GM20431 (cell line): ENCODE measurements around the gene OPRM1.
"Not testable (repeated sequence)": the region's sequence is repeated elsewhere in the genome, so short reads cannot be mapped to it uniquely, and the experiment has no call there.

Experiments used
- in situ Hi-C: fragments of 300-500 bp; cut with MseI, MboI; formaldehyde crosslinking; loops from one replicate; pipeline ENCODE4 v1.15.0; 2020; ENCODE audit warnings: low sequenced_read_pairs; ENCODE audit not compliant: unreplicated experiment

The OPRM1 gene

DNA sequence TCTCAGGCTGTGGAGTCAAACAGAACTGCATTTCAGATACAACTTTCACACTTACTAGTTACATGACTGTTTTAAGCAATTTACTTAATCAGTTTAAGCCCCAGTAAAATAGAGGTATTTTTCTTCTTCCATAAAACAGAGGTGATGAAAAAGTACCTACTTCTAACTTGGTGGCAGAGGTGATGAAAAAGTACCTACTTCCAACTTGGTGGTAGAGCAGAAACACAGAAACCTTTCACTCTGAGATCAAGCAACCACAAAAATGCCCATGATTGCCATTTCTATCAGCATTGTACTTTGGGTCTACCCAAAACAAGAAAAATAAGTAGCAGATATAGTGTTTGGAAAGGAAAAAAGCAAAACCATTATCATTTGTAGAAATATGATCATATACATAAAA, 148.7 kb downstream of the OPRM1 start:
- in situ Hi-C loops: no loop called here

DNA sequence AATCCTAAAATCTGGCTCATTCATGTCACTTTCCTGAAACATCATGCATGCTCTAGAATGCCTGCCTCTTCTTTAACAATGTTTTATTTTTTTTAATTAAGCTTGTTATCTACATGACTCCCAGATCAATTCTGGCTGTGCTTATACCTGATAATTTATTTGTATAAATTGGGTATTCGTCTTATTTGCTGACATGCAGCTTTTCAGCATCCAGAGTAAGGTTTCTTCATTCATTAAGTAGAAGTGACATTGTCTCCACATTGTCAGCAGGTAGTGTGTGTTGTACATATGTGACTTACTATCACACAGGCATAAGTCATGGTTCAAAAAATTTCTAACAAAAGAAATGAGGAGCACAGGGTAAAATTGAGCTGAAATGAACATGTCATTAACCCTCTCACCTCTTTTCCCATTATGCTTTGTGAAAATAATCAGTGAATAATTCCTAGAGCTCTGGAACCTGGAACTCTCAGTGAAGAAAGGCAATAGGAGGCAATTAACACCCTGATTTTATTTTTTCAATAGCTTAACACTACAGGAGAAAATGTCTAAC, 157.4 kb downstream of the OPRM1 start:
- in situ Hi-C loops: no loop called here

DNA sequence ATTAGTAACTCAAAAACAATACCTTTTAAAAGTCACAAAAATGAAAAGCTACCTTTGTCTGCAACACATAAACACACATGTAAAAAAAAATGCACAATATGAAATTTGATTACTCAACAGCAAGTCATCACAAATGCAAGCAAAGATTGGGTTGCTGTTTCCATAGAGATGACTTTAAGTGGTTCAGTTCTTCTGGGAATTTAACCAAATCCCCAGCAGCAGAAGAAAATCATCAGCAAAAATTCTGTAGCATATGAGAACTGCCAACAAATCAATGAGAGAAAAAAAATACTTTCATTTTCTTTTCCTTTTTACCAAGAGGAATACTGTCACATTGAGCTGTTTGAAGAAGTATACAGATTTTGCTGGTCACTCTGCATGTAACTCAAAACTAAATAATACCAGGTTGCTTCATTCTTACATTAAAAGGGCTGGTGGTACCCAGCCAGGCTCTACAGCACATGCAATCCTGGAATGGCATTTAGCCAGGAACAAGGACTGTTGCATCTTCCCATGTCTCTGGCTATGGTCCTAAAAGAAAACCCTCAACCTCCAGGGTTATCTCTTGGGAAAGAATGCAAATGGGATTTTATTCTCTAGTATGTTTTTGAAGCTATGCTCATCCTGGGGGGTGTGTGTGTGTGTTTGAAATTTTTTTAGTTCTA, 158.3 kb downstream of the OPRM1 start:
- in situ Hi-C loops: no loop called here

DNA sequence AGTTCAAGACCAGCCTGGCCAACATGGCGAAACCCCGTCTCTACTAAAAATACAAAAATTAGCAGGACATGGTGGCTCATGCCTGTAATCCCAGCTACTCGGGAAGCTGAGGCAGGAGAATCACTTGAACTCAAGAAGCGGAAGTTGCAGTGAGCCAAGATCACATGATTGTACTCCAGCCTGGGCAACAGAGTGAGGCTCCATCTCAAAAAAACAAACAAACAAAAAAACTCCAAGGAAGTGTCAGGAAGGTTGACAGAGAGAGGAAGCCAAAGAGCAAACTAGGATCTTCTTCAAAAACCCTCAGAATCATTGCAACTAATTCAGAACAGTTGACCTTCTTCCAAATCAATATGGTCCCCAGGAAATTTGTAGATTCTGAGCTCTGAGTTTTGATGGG, 162.6 kb downstream of the OPRM1 start:
- in situ Hi-C loops: not testable (repeated sequence)

DNA sequence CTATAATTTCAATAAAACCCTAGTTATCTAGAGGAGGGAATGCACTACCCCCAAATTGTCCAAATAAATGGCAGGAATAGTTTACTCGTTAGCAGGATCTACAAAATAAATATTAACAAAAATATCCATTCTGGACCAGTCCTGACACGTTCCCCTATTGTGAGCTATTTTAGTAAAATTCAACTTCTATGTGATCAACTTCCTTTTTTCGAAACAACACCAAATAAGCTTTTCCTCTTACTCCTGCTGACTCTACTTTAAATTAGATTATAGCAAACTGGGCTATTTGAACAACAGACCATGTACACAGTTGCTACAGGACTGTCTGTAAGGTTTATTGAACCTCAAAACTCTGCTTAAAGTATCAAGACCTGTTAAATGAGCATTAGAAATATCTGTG, 163.3 kb downstream of the OPRM1 start:
- in situ Hi-C loops: no loop called here

DNA sequence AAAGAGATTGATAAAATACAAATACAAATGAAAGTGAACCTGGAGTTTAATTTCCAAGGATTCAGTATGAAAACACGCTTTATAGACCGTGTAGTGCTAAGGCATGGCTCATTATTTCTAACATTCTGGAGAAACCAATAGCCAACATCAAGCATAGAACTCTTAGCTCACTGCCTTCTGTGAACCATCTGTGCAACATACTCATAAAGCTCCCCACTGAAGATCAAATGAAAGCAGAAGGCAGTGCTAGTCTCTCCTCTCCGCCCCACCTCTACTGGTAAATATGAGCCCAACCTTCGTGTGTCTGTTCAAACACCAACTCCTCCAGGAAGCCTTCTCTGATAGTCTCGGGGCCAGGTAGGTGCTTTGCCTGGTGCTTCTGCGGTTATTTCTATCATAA, 163.9 kb downstream of the OPRM1 start:
- in situ Hi-C loops: no loop called here

DNA sequence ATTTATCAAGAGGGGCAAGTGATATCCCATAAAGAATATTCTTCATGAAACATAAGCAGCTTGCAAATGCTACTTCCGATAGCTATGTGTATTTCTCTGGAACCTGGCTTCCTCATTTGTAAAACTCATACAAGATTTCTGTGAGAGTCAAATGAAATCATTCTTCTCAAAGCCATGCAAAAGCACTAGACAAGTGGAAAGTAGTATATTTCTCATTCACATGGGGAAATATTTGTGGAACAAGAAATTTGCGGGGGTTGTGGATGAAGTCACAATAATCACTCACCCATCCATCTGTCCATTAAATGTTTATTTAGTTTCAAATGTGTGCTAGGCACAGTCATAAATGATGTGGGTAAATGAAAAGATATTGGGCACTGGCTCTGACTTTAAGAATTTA, 167.1 kb downstream of the OPRM1 start:
- in situ Hi-C loops: no loop called here

DNA sequence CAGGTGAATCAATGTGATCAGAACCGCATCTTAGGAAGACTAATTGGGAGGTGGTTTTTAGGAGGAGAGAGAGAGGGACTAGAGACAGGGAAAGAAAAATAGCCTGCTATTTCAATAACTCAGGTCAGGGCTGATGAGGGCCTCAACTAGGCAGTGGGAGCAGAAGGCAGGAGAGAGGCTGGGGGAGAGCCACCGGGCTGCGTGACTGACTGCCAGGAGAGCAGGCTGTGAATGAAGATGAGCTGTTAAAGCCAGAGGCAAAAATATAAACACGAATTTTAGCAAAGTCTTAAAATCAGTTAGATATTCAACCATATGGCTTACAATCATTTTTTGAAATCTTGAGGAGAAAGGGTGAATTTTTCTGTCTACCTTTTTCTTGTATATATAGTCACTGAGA, 168.0 kb downstream of the OPRM1 start:
- in situ Hi-C loops: no loop called here

DNA sequence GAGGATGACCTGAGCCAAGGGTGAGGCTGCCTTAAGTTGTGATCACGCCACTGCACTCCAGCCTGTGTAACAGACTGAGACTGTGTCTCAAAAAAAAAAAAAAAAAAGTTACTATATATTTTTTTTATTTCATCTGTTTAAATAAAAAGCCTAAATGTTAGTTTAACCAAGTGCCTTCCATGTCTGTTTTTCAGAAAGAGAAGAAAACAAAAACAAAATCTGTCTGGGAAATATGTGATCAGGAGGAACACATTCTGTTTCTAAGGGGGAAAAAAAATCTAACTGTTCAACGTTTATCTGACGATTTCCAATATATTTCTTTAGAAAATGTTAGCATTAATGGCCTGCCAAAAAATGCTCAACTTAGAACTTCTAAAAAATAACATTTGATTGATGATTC, 170.5 kb downstream of the OPRM1 start:
- in situ Hi-C loops: no loop called here

DNA sequence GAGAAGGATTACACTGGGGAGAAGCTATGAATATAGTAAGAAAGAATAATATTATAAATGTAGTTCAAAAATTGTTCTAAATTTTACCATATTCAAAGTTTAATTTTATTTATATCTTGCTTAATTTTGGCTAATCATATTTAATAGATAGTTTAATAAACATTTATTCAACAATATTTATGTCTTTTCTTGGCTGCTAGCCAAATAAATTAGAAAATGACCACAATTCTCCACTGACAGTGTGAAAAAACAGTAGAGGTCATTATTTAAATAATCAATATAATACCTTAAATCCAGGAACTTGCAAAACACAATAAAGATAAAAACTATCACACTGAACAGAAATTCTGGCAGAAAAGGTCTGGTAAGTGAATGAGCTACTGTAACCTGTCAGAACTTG, 171.6 kb downstream of the OPRM1 start:
- in situ Hi-C loops: no loop called here

DNA sequence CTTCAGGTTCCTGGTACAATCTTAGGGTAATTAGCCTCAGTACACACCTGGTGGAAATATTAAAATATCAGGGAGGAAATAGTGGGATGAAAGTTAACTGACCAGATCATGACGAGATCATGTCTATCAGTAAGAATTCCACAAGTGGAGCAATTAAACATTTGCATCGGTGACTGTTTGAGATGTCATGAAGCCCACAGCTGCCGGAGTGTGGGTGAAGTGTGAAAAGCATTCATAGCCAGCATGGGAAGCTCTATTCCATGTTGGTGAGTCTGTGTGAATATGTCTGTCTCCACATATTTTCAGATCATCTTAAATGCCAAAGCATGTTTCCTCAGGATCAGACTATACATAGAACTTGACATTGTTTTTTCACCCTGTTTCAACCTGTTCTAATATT, 174.7 kb downstream of the OPRM1 start:
- in situ Hi-C loops: no loop called here

DNA sequence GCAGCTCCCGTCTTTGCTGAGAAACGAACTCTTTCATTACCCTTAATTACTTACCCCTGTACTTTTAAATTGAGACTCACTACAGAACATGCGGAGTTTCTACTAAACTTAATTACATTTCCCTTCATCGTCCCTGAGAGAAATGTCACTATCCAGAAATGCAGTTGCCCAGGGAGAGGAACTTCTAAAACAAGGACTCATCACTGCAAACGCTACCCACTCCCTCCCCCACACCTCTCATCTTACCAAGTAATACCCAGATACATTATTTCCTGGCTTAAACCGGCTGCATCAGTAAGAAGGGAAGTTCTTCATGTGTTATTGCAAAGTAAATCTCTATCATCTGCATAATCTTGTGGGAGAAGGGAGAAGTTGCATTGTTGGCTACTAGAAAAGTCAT, 179.3 kb downstream of the OPRM1 start:
- in situ Hi-C loops: no loop called here

DNA sequence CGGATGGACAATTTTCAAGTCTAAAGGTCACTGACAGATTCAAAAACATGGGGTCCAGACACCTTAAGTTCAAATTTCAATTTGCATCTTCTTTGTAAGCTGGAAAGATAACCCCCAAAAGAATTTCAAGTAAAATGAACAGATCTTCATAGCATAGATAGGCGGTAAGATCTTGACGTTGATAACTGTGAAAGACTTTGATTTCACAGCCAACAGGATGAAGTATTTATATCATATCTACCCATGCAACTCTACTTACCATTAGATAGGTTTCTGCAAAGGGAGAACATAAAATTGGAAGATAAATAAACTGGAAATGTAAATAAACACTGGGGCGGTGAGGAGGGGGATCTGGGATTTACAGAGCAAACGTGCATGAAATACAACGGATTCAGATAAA, 179.7 kb downstream of the OPRM1 start:
- in situ Hi-C loops: no loop called here

DNA sequence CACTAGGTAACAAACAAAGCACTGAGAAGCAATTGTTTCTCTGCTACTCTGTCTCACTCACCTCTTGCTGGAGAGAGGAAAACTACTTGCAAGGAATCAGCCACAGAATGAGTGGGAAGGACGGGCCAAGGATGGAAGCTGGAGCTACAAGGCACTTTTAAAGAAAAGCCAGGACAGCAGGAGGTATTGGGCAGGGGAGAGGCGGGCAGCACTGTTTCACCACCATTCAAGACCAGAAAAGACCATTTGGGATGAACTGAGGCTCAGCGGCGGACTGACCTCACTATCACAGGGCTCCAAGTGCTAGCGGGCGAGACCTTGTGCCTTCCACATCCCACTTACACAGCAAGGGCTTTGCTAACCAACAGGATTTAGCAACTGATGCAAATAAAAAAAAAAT, 180.2 kb downstream of the OPRM1 start:
- in situ Hi-C loops: no loop called here

DNA sequence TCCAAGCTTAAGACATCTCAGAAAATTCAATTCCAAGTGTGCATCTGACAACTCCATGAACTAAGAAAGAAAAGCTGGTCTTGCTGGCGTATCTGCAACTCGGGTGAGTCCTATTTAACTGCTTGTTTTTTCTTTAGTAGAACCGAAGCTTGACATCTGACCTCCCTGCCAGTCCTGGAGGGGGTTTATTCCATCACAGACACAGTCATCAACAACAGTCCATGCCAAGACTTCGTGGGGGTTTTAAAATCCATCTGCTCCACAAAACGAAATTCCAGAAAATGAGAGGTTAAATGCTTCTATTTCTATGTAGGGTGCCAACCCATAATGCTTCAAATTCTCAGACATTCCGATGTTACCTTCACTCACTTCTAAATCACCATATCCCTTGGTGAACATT, 183.7 kb downstream of the OPRM1 start:
- in situ Hi-C loops: no loop called here

DNA sequence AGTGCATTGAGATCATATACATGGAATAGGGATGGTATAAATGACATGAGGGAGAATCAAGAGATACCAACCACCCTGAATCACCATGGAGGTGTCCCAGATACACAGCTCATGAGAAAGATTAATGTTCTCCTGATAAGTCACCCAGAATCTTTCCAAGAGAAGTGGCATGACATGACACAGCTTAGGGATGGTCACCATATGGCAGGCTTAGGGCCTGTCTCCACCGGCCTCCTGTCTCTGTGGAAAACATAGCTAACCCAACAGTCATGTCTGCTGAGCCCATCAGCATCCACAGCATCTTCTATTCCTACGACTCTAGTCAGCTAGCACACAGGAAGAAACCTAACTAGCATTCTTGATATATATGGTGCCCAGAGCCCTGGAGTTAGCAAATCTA, 184.3 kb downstream of the OPRM1 start:
- in situ Hi-C loops: no loop called here

DNA sequence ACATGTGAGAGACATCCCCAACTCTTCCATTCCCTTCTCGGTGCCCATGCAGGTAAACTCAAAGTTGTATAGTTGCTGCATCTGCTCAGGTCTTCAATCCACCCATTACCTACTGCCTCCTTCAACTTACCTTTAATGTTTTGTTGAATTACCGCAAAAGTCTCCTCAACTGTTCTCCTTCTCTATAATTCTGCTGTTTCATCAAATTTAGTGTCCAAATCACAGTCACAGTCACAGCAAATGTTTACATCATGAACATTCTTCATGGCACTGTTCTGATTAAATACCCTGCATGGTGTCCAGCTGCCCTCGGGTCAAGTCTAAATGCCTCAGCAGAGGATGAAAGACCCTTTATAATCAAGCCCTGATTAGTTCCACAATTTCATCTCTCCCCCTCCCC, 187.4 kb downstream of the OPRM1 start:
- in situ Hi-C loops: no loop called here

DNA sequence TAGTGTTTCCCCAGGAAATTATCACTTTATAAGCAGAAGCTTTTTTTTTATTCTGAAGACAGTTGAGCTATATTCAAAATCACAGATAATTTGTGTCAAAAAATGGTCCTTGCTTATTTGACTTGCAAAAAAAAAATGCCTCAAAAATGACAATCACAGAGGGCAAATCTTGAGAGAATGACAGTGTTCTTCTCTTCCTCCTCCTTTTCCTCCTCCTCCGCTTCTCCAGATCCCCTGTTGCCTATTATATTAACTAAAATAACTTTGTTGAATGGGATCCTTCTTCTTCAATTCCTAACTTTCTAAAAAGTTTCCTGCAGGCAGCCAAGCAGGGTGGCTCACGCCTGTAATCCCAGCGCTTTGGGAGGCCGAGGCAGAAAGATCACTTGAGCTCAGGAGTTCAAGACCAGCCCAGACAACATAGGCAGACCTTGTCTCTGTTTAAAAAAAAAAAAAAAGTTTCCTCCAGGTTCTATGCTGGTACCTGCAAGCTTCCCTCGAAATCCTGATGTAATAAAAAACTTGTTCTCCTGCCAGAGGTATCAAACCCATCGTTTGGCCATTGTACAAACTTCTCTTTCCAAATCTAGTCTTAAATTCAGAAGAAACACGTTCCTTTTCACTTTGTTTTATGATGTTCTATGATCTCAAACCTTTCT, 189.0 kb downstream of the OPRM1 start:
- in situ Hi-C loops: no loop called here

DNA sequence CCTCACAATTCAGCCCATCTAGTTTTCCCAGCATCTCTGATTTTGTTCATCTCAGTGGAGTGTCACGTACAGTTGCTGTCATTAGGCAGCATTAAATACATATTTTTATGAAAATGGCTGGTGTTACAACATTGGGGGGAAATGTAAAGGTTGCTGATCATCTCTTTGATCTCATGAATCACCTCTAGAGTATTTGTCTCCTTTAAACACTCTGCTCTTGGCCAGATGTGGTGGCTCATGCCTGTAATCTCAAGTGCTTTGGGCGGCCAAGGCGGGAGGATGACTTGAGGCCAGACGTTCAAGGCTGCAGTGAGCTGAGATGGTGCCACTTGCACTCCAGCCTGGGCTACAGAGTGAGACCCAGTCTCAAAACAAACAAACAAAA, 189.5 kb downstream of the OPRM1 start:
- in situ Hi-C loops: no loop called here

DNA sequence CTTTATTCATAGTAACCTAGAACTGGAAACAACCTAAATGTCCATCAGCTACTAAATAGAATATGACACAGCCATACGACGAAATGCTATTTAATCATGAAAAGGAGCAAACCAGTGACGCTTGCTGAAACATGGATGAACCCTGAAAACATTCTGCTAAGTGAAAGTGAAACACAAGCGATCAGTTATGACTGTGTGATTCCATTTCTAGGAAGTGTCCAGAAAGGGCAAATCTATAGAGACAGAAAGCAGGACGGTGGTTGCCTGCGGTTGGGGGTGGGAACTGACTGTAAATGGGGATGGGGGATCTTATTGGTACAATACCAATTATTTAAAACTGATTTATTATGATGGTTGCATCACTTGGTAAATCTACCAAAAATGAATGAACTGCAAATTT, 190.7 kb downstream of the OPRM1 start:
- in situ Hi-C loops: no loop called here

DNA sequence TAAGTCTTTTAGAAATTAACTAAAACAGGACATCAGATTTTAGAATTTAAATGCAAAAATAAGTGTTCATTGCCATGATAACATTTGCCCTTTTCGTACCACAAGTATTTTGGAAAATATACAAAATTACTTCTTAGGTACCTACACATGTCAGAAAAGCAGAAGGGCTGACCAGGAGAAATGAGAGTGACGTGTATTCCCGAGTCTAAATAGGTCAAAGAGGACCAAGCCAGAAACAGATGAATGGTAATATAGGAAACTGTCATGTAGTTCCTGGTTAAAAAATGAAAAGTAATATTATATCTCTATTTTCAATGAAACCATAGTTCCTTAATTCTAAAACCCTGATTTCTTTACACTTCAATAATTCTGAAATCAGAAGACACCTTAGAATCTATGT, 191.4 kb downstream of the OPRM1 start:
- in situ Hi-C loops: no loop called here
